WI38 (cell line): ENCODE measurements around the gene DNMT3L.

Experiments
- H3K4me3 ChIP-seq: 2 replicates; pipeline ENCODE4 v1.5.1; 2011; ENCODE audit warnings: low read depth, mild to moderate bottlenecking, control low read depth, low read length
- CTCF ChIP-seq: IDR thresholded peaks from 2 replicates; pipeline ENCODE4 v1.5.1; 2012; ENCODE audit warnings: low read depth, mild to moderate bottlenecking, control low read depth, low read length

DNMT3L gene

DNA sequence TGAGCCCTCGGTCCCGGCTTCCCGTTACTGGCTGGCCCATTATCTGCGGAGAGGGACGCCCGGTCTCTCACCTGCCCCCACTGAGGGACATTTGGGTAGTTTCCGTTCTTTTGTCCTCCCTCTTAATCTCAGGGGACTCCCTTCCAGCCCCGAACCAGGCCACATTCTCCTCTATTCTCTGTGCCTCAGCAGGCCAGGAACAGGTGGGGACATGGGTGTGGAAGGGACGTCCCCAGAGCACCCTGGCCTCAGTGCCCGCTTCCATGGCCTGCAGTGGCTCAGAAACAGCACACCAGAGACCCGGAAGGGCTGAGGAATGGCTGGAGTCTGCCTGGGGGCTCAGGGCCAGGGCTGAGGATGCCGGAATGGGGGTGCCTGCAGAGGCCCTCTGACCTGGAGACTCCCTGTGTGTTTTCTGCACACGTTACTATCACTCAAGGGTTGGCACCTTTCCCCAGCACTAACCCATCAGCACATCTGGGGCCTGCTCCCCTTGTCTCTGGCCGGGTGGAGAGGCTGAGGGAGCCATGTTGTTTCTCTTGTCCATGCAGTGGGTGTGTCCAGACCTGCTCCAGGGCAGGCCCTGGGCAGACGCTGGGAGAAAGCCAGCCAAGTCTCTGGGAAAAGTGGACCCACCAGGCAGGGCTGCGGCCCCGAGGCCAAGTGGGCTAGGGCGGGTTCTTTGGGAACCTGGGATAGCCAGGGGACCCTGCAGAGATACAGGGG, 10.0 kb upstream of the DNMT3L start:
- H3K4me3 ChIP-seq: no peak overlapping the region
- TF ChIP-seq CTCF: no peak

- H3K4me3 ChIP-seq: no peak overlapping the region
- no peak for TF ChIP-seq CTCF
These were observed 7.4 kb upstream of the DNMT3L start for GRCh38 chr21:44269090-44269489.

DNA sequence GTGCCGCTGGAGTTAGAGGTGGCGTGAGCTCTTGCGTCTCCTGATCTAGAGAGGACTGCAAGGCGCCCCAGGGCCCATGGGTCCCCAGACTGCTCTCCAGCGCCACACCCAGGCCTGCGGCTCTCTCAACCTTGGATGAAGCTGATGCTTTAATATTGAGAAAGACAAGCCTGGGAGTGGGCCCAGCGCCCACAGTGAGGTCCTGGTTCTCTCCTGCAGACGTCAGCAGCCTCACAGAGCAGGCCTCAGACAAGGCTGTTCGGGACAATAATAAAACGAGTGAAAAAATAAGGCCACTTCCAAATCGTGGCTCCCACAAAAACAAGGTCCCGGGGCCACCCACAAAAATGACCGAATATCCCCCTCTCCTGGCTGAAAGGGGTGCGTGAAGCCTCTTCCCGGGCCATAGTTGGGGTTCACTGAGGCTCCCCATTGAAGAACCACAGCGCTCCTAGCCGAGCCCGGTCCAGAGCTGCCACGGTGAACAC, 6.0 kb upstream of the DNMT3L start:
- no peak for TF ChIP-seq CTCF
- H3K4me3 ChIP-seq: no peak overlapping the region

DNA sequence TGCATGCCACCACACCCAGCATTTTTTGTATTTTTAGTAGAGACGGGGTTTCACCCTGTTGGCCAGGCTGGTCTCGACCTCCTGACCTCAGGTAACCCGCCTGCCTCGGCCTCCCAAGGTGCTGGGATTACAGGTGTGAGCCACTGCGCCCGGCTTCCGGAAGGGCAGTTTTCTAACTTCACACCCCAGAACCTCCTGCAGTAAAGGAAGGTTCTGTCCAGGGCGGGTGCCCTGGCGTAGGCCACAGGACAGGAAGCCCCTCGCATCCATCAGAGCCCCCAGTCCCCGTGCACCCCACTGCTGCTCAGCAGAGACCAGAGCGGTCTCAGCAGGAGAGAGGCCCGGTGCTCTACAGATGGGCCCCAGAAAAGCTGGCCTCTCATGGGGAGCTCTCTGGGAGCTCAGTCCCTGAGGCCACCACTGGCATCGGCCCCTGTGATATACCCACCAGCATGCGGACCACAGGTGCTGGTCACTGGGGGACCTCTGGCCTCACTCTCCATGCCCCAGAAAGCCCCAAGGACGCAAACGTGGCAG, 4.1 kb upstream of the DNMT3L start:
- TF ChIP-seq CTCF: no peak
- H3K4me3 ChIP-seq: no peak overlapping the region

DNA sequence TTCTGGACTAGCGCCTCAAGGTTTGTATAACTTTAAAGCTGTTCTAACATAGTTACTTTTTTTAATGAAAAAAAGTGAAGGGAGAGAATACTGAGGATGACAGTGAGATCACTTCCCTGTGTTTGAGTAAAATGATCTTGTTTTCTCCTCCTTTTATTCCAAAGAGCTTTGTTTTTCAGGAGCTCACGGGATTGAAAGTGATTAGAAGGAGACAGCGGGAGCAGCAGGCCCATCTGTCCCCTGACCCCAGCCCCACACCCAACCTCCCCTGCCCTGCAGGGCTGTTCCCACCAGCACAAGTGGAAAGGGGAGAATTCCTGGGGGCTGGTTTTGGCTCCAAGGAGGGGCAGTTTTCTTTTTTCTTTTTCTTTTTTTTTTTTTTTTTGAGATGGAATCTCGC, 2.1 kb upstream of the DNMT3L start:
- no peak for TF ChIP-seq CTCF
- H3K4me3 ChIP-seq: no peak overlapping the region

GRCh38 chr21:44263221-44263760, 1.6 kb upstream of the DNMT3L start:
- TF ChIP-seq CTCF: no peak
- no peak overlapping the region for H3K4me3 ChIP-seq

DNA sequence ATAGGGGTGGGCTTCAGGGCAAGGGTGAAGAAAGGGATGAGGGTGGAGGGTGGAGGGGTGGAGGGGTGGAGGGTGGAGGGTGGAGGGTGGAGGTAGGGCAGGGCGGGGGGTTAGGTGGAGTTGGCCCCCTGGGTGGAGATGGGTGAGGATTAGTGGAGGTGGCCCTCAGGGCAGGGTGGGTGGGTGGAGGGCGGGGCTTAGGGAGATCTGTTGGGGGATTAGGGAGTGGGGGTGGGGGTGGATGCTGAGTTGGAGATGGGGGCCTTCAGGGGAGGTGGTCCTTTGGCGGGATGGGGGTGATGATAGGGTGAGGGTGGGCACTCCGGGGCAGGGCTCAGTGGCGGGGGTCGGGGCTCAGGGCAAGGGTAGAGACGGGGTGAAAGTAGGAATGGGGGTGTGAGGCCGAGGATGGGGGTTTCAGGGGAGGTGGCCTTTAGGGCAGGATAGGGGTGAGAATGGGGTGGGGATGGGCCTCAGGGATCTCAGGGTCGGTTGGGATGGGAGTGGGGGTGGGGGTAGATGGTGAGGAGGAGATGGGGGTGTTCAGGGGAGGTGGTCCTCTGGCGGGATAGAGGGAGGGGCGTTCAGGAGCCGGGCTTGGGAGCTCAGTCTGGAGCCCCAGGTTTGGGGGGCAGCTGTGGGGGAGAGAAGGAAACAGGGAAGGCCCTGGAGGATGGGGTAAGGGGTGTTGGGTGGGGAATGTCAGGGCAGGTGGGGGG, 800 bp upstream of the DNMT3L start:
- no peak for TF ChIP-seq CTCF
- H3K4me3 ChIP-seq: no peak overlapping the region
